ENCODE data around the gene NTRK3. TPM values are rescaled to one million over a fixed set of nuclear protein-coding genes. Genes with fewer than 3 reads are reported as not detected.

Gene NTRK3
- total RNA-seq, 1 experiment from 2014 or later = not detected

- no peak for DNase-seq
- H3K9ac ChIP-seq (ENCODE audit: low read length) = no peak overlapping the region
- no peaks in the 10 kb centered on the region for H3F3A ChIP-seq (ENCODE audit: low read length, unreplicated experiment)
- H3K9me2 ChIP-seq (replicated peaks; ENCODE audit: low read length) = no peaks in the 10 kb centered on the region
- ChIA-PET CTCF (no interaction called here), POLR2A (ENCODE audit: unreplicated experiment) (no interaction called here)
- TF ChIP-seq EZH2phosphoT487 (IDR thresholded peaks at IDR 0.05; ENCODE audit: borderline replicate concordance, low read length) = no peak
- TF ChIP-seq EZH2 (IDR thresholded peaks at IDR 0.05; ENCODE audit: low read length, unreplicated experiment) = no peak
- TF ChIP-seq, protein P1, sequence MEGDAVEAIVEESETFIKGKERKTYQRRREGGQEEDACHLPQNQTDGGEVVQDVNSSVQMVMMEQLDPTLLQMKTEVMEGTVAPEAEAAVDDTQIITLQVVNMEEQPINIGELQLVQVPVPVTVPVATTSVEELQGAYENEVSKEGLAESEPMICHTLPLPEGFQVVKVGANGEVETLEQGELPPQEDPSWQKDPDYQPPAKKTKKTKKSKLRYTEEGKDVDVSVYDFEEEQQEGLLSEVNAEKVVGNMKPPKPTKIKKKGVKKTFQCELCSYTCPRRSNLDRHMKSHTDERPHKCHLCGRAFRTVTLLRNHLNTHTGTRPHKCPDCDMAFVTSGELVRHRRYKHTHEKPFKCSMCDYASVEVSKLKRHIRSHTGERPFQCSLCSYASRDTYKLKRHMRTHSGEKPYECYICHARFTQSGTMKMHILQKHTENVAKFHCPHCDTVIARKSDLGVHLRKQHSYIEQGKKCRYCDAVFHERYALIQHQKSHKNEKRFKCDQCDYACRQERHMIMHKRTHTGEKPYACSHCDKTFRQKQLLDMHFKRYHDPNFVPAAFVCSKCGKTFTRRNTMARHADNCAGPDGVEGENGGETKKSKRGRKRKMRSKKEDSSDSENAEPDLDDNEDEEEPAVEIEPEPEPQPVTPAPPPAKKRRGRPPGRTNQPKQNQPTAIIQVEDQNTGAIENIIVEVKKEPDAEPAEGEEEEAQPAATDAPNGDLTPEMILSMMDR (conservative IDR thresholded peaks at IDR 0.05; ENCODE audit: low read depth, low read length) = no peak
- no peak overlapping the region for H3K4me2 ChIP-seq (ENCODE audit: low read length)
- no peak for ATAC-seq
- intact Hi-C loops (cut with micrococcal nuclease) = no loop called here
- no TSS peak for BruUV-seq (replicated peaks)
- H3K36me3 ChIP-seq (ENCODE audit: low read depth, low read length) = no peaks in the 10 kb centered on the region
- no peak overlapping the region for H3K4me3 ChIP-seq (ENCODE audit: low read length)
- H3K9me3 ChIP-seq (ENCODE audit: low read length) = no peaks in the 10 kb centered on the region
- H3K4me1 ChIP-seq (ENCODE audit: insufficient read depth, low read length) = no peaks in the 10 kb centered on the region
- H3K27me3 ChIP-seq (ENCODE audit: low read length) = no peaks in the 10 kb centered on the region
- no peak overlapping the region for H2AFZ ChIP-seq (ENCODE audit: low read length)
- no peaks in the 10 kb centered on the region for H4K20me1 ChIP-seq (ENCODE audit: low read length)
- no peaks in the 10 kb centered on the region for H3K79me2 ChIP-seq (ENCODE audit: low read length)
- H3K27ac ChIP-seq (ENCODE audit: low read length) = no peak overlapping the region
Measured at GRCh38 chr15:88017753-88018152, 238.8 kb downstream of the NTRK3 start.

DNA sequence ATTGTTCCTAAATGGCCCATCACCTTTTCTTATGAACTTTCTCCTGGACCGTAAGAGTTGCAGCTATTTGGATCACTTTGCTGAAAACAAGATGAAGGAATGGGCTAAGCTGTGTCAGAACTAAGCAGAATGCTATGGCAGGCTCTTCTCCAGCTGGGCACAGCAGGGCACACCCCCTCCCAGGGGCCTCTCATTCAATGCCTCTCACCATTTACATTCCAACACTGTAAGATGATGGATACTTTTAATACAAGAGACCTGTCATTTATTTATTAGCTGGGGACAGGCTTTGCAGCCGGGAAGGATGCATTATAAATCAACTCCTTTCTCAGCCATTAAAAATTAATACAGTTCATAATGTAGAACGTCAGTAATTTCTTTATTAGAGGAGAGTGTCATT lies 240.1 kb downstream of the NTRK3 start:
- intact Hi-C loops (cut with micrococcal nuclease) = no loop called here
- no peaks in the 10 kb centered on the region for H3K9me3 ChIP-seq (ENCODE audit: low read length)
- H3K4me3 ChIP-seq (ENCODE audit: low read length) = no peak overlapping the region
- ATAC-seq = no peak
- H3K9ac ChIP-seq (ENCODE audit: low read length) = no peak overlapping the region
- no peak overlapping the region for H3K4me2 ChIP-seq (ENCODE audit: low read length)
- TF ChIP-seq EZH2phosphoT487 (IDR thresholded peaks at IDR 0.05; ENCODE audit: borderline replicate concordance, low read length) (no peak), EZH2 (IDR thresholded peaks at IDR 0.05; ENCODE audit: low read length, unreplicated experiment) (no peak)
- TF ChIP-seq, protein P1 (conservative IDR thresholded peaks at IDR 0.05; ENCODE audit: low read depth, low read length) = no peak
- H2AFZ ChIP-seq (ENCODE audit: low read length) = no peak overlapping the region
- H4K20me1 ChIP-seq (ENCODE audit: low read length) = no peaks in the 10 kb centered on the region
- no peaks in the 10 kb centered on the region for H3F3A ChIP-seq (ENCODE audit: low read length, unreplicated experiment)
- DNase-seq = no peak
- H3K79me2 ChIP-seq (ENCODE audit: low read length) = no peaks in the 10 kb centered on the region
- H3K27ac ChIP-seq (ENCODE audit: low read length) = no peak overlapping the region
- CTCF ChIA-PET = no interaction called here
- BruUV-seq (replicated peaks) = no TSS peak
- POLR2A ChIA-PET (ENCODE audit: unreplicated experiment) = no interaction called here
- H3K9me2 ChIP-seq (replicated peaks; ENCODE audit: low read length) = no peaks in the 10 kb centered on the region
- H3K27me3 ChIP-seq (ENCODE audit: low read length) = no peaks in the 10 kb centered on the region
- no peaks in the 10 kb centered on the region for H3K4me1 ChIP-seq (ENCODE audit: insufficient read depth, low read length)
- H3K36me3 ChIP-seq (ENCODE audit: low read depth, low read length) = no peaks in the 10 kb centered on the region

GRCh38 chr15:88015228-88015860 lies 241.2 kb downstream of the NTRK3 start:
- Histone ChIP-seq H3K79me2 (ENCODE audit: low read length) (no peaks in the 10 kb centered on the region), H3K4me1 (ENCODE audit: insufficient read depth, low read length) (no peaks in the 10 kb centered on the region), H3K4me3 (ENCODE audit: low read length) (no peak overlapping the region), H3K27ac (ENCODE audit: low read length) (no peak overlapping the region), H3K36me3 (ENCODE audit: low read depth, low read length) (no peaks in the 10 kb centered on the region), H2AFZ (ENCODE audit: low read length) (no peak overlapping the region), H3F3A (ENCODE audit: low read length, unreplicated experiment) (no peaks in the 10 kb centered on the region), H3K4me2 (ENCODE audit: low read length) (no peak overlapping the region), H3K9me3 (ENCODE audit: low read length) (no peaks in the 10 kb centered on the region), H3K27me3 (ENCODE audit: low read length) (no peaks in the 10 kb centered on the region), H4K20me1 (ENCODE audit: low read length) (no peaks in the 10 kb centered on the region), H3K9ac (ENCODE audit: low read length) (no peak overlapping the region), H3K9me2 (replicated peaks; ENCODE audit: low read length) (no peaks in the 10 kb centered on the region)
- no TSS peak for BruUV-seq (replicated peaks)
- POLR2A ChIA-PET (ENCODE audit: unreplicated experiment) = no interaction called here
- TF ChIP-seq EZH2phosphoT487 (IDR thresholded peaks at IDR 0.05; ENCODE audit: borderline replicate concordance, low read length) = no peak
- no peak for TF ChIP-seq EZH2 (IDR thresholded peaks at IDR 0.05; ENCODE audit: low read length, unreplicated experiment)
- TF ChIP-seq, protein P1 (conservative IDR thresholded peaks at IDR 0.05; ENCODE audit: low read depth, low read length) = no peak
- ATAC-seq = no peak
- no peak for DNase-seq
- intact Hi-C loops (cut with micrococcal nuclease) = no loop called here
- CTCF ChIA-PET = no interaction called here

All from PC-3 (cell line).